Measurements from ENCODE around the gene CCDC33. TPM values are rescaled to one million over a fixed set of nuclear protein-coding genes. Genes with fewer than 3 reads are reported as not detected.

CCDC33 gene
- total and polyA plus RNA-seq, 2 donors, result 0.39 to 1.4 TPM

DNA sequence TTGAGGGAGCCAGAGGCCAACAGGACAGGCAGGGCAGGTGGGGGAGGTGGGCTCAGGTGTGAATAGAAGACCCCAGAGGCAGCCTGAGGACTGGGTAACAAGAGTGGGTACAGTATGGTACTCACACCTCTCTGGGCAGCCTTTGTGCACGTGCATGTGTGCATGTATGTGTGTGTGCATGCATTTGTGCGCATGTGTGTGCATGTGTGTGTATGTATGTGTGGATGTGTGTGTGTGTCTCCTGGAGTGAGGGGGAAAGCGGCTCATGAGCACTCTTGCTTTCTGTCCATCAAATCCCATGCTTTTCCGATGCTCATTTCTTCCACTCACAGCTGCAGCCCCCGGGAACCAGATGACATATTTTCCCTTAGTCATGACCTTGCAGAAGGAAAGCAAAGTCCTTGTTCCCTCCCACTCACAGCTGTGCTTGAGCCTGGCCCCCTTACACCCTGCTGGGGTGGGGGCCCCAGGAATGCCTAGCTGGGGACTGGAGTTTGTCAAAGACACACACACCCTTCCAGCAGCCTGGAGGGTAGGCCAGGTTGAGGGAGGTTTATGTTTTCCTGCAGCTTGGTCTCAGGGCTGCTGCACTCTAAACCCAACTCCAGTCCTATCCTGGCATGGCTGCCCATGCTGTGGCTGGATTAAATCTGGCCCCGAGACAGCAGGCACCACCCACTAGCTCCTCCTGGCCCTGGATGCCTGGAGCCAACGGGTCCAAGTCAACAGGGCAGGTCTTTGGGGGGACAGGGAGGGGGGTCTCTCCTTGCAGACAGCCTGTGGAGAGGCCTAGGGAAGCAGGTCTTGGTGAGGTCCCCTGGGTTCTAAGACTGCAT, 22.5 kb downstream of the CCDC33 start:
- H3K27me3 ChIP-seq (ENCODE audit: control insufficient read depth in 2 of 2, insufficient read depth in 1 of 2, low read length in 1 of 2), result peaks cover 0 to 40% of the 10 kb centered on the region in 2 donors
- H3K36me3 ChIP-seq (ENCODE audit: control insufficient read depth in 2 of 2, insufficient read depth in 2 of 2, low read length in 1 of 2), result no peaks in the 10 kb centered on the region
- no peak overlapping the region for H3K27ac ChIP-seq (ENCODE audit: low read depth in 1 of 2, low read length in 1 of 2)
- no peaks in the 10 kb centered on the region for H3K9me3 ChIP-seq (ENCODE audit: control insufficient read depth in 2 of 2, insufficient read depth in 1 of 2, low read length in 1 of 2)
- no peak for DNase-seq (ENCODE audit: low read depth in 6 of 9, low spot score in 9 of 9)
- no peak overlapping the region for H3K4me3 ChIP-seq (ENCODE audit: low read length in 2 of 2)
- H3K4me1 ChIP-seq (ENCODE audit: control insufficient read depth in 2 of 2, insufficient read depth in 2 of 2, low read length in 2 of 2), result no peaks in the 10 kb centered on the region
- 86% methylated on average over 7 of the region's 7 CpGs for WGBS

DNA sequence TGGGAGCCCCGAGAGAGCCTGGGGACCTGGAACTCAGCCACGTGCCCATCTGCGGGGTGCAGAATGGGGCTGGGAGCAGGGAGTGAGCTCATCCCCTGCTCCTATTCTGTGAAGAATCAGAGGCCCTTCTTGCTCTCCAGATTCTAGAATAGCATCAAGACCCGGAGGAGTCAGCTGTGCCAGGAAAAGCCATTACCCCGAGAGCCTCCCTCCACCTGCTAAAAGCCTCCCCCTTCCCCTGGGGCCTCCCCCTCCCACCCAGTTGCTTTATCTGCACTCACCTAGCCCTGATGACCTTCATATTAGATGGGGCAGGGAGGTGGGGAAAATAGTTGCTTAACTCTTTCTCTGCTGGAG, 23.1 kb downstream of the CCDC33 start:
- H3K4me1 ChIP-seq (ENCODE audit: control insufficient read depth in 2 of 2, insufficient read depth in 2 of 2, low read length in 2 of 2), result no peaks in the 10 kb centered on the region
- no peak overlapping the region for H3K4me3 ChIP-seq (ENCODE audit: low read length in 2 of 2)
- H3K27me3 ChIP-seq (ENCODE audit: control insufficient read depth in 2 of 2, insufficient read depth in 1 of 2, low read length in 1 of 2), result peaks cover 0 to 41% of the 10 kb centered on the region in 2 donors
- DNase-seq (ENCODE audit: low read depth in 6 of 9, low spot score in 9 of 9), result no peak
- H3K36me3 ChIP-seq (ENCODE audit: control insufficient read depth in 2 of 2, insufficient read depth in 2 of 2, low read length in 1 of 2), result no peaks in the 10 kb centered on the region
- WGBS, result 70% methylated on average over 5 of the region's 5 CpGs
- no peaks in the 10 kb centered on the region for H3K9me3 ChIP-seq (ENCODE audit: control insufficient read depth in 2 of 2, insufficient read depth in 1 of 2, low read length in 1 of 2)
- no peak overlapping the region for H3K27ac ChIP-seq (ENCODE audit: low read depth in 1 of 2, low read length in 1 of 2)

DNA sequence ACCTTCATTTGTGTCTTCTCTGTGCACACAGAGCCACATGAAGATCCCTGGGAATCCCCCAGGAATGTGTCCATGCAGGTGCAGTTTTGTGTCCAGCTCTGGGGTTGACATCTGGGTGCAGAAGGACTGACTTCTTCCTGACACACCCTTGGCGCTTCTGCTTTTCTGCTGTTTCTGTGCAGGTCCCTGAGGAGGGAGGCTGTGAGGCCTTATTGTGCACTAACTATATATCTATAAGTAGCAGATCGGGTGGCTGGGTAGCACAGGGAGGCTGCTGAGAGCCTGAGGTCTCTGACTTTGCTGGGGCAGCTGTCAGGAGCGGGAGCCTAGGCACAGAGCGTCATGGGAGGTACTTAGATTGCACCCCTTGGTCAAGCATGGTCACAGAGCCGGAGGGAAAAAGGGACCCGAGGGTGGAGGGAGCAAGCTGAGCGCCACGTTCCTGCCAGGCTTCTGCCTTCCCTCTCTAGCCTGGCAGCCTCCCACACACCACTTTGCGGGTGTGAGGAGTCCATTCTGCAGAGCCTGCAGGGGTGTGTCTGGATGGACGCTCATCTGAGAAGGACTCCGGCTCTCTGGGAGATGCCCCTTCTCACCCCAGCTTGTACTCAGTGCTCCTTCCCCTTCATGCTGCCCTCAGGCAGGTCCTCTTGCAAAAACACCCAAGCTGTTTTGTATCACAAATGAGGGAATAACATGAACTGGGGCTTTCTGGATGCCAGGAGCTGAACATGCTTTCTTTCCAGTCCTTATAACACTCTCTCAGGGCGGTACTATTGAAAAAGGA, 23.9 kb downstream of the CCDC33 start:
- Histone ChIP-seq H3K27ac (ENCODE audit: low read depth in 1 of 2, low read length in 1 of 2) (no peak overlapping the region), H3K4me3 (ENCODE audit: low read length in 2 of 2) (no peak overlapping the region), H3K4me1 (ENCODE audit: control insufficient read depth in 2 of 2, insufficient read depth in 2 of 2, low read length in 2 of 2) (no peaks in the 10 kb centered on the region), H3K36me3 (ENCODE audit: control insufficient read depth in 2 of 2, insufficient read depth in 2 of 2, low read length in 1 of 2) (no peaks in the 10 kb centered on the region), H3K9me3 (ENCODE audit: control insufficient read depth in 2 of 2, insufficient read depth in 1 of 2, low read length in 1 of 2) (no peaks in the 10 kb centered on the region), H3K27me3 (ENCODE audit: control insufficient read depth in 2 of 2, insufficient read depth in 1 of 2, low read length in 1 of 2) (peaks cover 0 to 43% of the 10 kb centered on the region in 2 donors)
- DNase-seq (ENCODE audit: low read depth in 6 of 9, low spot score in 9 of 9), result no peak
- 85% methylated on average over 12 of the region's 12 CpGs for WGBS

DNA sequence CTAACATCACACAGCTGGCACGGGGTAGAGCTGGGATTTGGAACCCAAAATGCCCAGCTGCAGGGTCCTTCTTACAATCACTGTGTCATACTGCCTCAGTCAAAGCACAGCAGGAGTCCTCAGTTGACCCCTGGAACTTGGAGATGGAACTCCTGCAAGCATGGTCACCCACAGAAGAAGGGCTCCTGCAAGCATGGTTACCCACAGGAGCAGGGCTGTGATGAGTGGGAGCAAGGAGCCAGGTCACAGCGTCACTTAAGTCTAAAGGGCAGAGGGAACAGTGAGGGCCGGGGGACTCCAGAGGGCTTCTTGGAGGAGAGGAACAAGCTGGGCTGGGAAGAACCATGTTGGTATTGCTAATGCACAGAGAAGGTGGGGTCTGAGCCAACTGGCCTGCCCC, 24.9 kb downstream of the CCDC33 start:
- Histone ChIP-seq H3K4me1 (ENCODE audit: control insufficient read depth in 2 of 2, insufficient read depth in 2 of 2, low read length in 2 of 2) (no peaks in the 10 kb centered on the region), H3K9me3 (ENCODE audit: control insufficient read depth in 2 of 2, insufficient read depth in 1 of 2, low read length in 1 of 2) (no peaks in the 10 kb centered on the region), H3K4me3 (ENCODE audit: low read length in 2 of 2) (no peak overlapping the region), H3K36me3 (ENCODE audit: control insufficient read depth in 2 of 2, insufficient read depth in 2 of 2, low read length in 1 of 2) (no peaks in the 10 kb centered on the region), H3K27ac (ENCODE audit: low read depth in 1 of 2, low read length in 1 of 2) (no peak overlapping the region), H3K27me3 (ENCODE audit: control insufficient read depth in 2 of 2, insufficient read depth in 1 of 2, low read length in 1 of 2) (peaks cover 0 to 34% of the 10 kb centered on the region in 2 donors)
- DNase-seq (ENCODE audit: low read depth in 6 of 9, low spot score in 9 of 9), result no peak
- 83% methylated on average over 3 of the region's 3 CpGs for WGBS

DNA sequence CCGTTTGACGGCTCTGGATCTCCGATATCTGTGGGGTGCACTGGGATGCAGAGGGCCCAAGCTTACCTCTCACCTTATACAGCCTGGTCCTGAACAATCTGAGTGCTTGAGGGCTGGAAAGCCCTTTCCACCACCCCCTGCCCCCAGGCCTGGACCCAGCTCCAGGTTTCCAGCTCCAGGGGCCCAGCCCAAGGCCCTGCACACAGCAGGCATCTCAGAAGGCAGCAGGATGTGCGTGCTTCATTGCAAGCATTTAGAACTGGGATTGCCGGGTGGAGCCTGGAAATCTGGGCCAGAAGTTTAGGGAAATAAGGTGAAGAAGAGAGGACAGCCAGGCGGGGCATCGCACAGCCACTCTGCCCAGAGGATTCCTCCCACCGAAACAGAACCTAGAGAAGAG, 25.6 kb downstream of the CCDC33 start:
- Histone ChIP-seq H3K27ac (ENCODE audit: low read depth in 1 of 2, low read length in 1 of 2) (no peak overlapping the region), H3K36me3 (ENCODE audit: control insufficient read depth in 2 of 2, insufficient read depth in 2 of 2, low read length in 1 of 2) (no peaks in the 10 kb centered on the region), H3K4me3 (ENCODE audit: low read length in 2 of 2) (no peak overlapping the region), H3K4me1 (ENCODE audit: control insufficient read depth in 2 of 2, insufficient read depth in 2 of 2, low read length in 2 of 2) (no peaks in the 10 kb centered on the region), H3K27me3 (ENCODE audit: control insufficient read depth in 2 of 2, insufficient read depth in 1 of 2, low read length in 1 of 2) (peaks cover 0 to 31% of the 10 kb centered on the region in 2 donors), H3K9me3 (ENCODE audit: control insufficient read depth in 2 of 2, insufficient read depth in 1 of 2, low read length in 1 of 2) (no peaks in the 10 kb centered on the region)
- WGBS, result 94% methylated on average over 8 of the region's 8 CpGs
- DNase-seq (ENCODE audit: low read depth in 6 of 9, low spot score in 9 of 9), result no peak

DNA sequence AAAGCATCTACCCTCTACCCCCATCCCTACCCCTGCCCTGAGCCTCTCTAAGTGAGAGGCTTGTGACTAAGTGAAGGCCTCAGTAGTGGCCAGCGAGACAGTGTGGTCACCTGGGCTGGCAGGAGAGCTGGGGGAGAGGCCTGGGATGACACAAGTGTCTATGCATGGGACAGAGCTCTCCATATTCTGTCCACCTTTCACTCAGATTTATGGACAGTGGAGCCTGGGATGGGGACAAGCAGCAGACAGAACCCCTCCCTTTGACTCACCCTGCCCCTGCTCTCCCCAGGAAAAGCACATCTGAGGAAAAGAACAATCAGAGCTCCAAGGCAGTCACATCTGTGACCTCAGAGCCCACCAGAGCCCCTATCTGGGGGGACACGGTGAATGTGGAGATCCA, 26.0 kb downstream of the CCDC33 start:
- Histone ChIP-seq H3K9me3 (ENCODE audit: control insufficient read depth in 2 of 2, insufficient read depth in 1 of 2, low read length in 1 of 2) (no peaks in the 10 kb centered on the region), H3K27me3 (ENCODE audit: control insufficient read depth in 2 of 2, insufficient read depth in 1 of 2, low read length in 1 of 2) (peaks cover 0 to 30% of the 10 kb centered on the region in 2 donors), H3K4me3 (ENCODE audit: low read length in 2 of 2) (no peak overlapping the region), H3K27ac (ENCODE audit: low read depth in 1 of 2, low read length in 1 of 2) (no peak overlapping the region), H3K4me1 (ENCODE audit: control insufficient read depth in 2 of 2, insufficient read depth in 2 of 2, low read length in 2 of 2) (no peaks in the 10 kb centered on the region), H3K36me3 (ENCODE audit: control insufficient read depth in 2 of 2, insufficient read depth in 2 of 2, low read length in 1 of 2) (no peaks in the 10 kb centered on the region)
- 85% methylated on average over 2 of the region's 2 CpGs for WGBS
- no peak for DNase-seq (ENCODE audit: low read depth in 6 of 9, low spot score in 9 of 9)

DNA sequence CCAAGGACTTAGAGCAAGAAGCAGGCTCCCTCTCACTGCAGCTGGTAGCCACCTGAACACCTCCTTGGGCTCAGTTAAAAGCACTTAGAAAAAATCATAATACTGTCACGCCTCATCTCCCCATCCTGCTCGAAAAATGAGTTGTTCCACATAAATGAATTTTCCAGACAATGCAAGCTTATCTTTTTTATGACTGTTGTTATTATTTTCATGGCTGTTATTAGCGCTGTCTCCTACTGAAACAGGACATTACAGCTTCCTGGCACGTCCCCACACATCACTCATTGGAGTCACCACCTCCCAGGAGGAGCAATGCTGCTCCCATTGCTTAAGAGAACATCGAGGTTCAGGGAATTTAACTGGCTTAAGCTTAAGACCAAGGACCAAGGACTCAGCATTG, 26.5 kb downstream of the CCDC33 start:
- Histone ChIP-seq H3K4me1 (ENCODE audit: control insufficient read depth in 2 of 2, insufficient read depth in 2 of 2, low read length in 2 of 2) (no peaks in the 10 kb centered on the region), H3K27ac (ENCODE audit: low read depth in 1 of 2, low read length in 1 of 2) (no peak overlapping the region), H3K27me3 (ENCODE audit: control insufficient read depth in 2 of 2, insufficient read depth in 1 of 2, low read length in 1 of 2) (peaks cover 0 to 25% of the 10 kb centered on the region in 2 donors), H3K4me3 (ENCODE audit: low read length in 2 of 2) (no peak overlapping the region), H3K9me3 (ENCODE audit: control insufficient read depth in 2 of 2, insufficient read depth in 1 of 2, low read length in 1 of 2) (no peaks in the 10 kb centered on the region), H3K36me3 (ENCODE audit: control insufficient read depth in 2 of 2, insufficient read depth in 2 of 2, low read length in 1 of 2) (no peaks in the 10 kb centered on the region)
- WGBS, result 65% methylated on average over 5 of the region's 5 CpGs
- DNase-seq (ENCODE audit: low read depth in 6 of 9, low spot score in 9 of 9), result no peak

DNA sequence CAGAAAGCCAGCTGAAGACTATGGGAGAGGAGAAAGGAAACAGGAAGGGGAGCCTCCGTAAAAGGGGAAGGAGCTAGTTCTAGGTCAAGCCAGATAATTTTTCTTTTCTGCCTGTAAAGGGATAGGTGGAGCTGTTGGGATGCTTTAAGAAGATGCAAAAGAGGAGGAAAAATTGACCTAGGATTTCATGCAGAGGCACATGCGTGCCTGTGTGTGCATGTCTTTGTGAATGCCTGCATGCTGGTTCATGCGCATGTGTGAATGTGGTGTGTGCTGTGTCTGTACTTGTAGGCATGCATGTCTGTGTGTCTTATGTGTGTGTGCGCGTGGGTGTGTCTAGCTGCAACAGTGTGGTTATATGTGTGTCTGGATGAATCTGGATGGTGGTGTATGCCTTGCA, 27.3 kb downstream of the CCDC33 start:
- no peak overlapping the region for H3K4me3 ChIP-seq (ENCODE audit: low read length in 2 of 2)
- H3K9me3 ChIP-seq (ENCODE audit: control insufficient read depth in 2 of 2, insufficient read depth in 1 of 2, low read length in 1 of 2), result no peaks in the 10 kb centered on the region
- H3K27me3 ChIP-seq (ENCODE audit: control insufficient read depth in 2 of 2, insufficient read depth in 1 of 2, low read length in 1 of 2), result peaks cover 0 to 20% of the 10 kb centered on the region in 2 donors
- H3K4me1 ChIP-seq (ENCODE audit: control insufficient read depth in 2 of 2, insufficient read depth in 2 of 2, low read length in 2 of 2), result no peaks in the 10 kb centered on the region
- no peaks in the 10 kb centered on the region for H3K36me3 ChIP-seq (ENCODE audit: control insufficient read depth in 2 of 2, insufficient read depth in 2 of 2, low read length in 1 of 2)
- DNase-seq (ENCODE audit: low read depth in 6 of 9, low spot score in 9 of 9), result no peak
- H3K27ac ChIP-seq (ENCODE audit: low read depth in 1 of 2, low read length in 1 of 2), result no peak overlapping the region
- WGBS, result 69% methylated on average over 5 of the region's 5 CpGs

DNA sequence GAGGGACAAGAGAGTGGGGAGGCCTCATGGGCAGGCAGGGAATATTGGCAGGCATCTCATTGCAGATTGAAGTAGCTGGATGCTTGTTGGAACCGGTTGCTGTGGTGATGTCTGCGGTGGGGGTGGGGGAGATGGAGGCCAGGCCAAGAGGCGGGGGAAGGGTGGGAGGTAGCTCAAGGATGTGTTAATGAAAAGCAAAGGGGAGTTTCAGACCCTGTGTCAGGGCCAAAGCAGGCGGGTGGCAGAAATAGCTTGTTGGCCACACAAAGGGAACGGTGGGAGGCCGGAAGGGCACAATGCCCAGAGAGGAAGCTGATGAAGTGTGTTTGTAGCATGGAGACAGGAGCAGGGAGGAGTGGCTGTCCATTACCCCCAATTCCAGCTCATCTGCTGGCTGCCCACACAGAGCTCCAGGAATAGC, 28.0 kb downstream of the CCDC33 start:
- 61% methylated on average over 6 of the region's 6 CpGs for WGBS
- no peak for DNase-seq (ENCODE audit: low read depth in 6 of 9, low spot score in 9 of 9)
- H3K4me1 ChIP-seq (ENCODE audit: control insufficient read depth in 2 of 2, insufficient read depth in 2 of 2, low read length in 2 of 2), result no peaks in the 10 kb centered on the region
- no peak overlapping the region for H3K4me3 ChIP-seq (ENCODE audit: low read length in 2 of 2)
- H3K27me3 ChIP-seq (ENCODE audit: control insufficient read depth in 2 of 2, insufficient read depth in 1 of 2, low read length in 1 of 2), result peaks cover 0 to 20% of the 10 kb centered on the region in 2 donors
- no peak overlapping the region for H3K27ac ChIP-seq (ENCODE audit: low read depth in 1 of 2, low read length in 1 of 2)
- no peaks in the 10 kb centered on the region for H3K36me3 ChIP-seq (ENCODE audit: control insufficient read depth in 2 of 2, insufficient read depth in 2 of 2, low read length in 1 of 2)
- no peaks in the 10 kb centered on the region for H3K9me3 ChIP-seq (ENCODE audit: control insufficient read depth in 2 of 2, insufficient read depth in 1 of 2, low read length in 1 of 2)

All from thymus (tissue), 11 donors.